Measurements from ENCODE around the gene MED12L.

Gene MED12L

GRCh38 chr3:151230646-151231045, 145.2 kb downstream of the MED12L start:
- TF ChIP-seq CTCF (IDR thresholded peaks at IDR 0.05): no peak

GRCh38 chr3:151232991-151233390, 147.5 kb downstream of the MED12L start:
- TF ChIP-seq CTCF (IDR thresholded peaks at IDR 0.05): no peak

GRCh38 chr3:151234825-151235224, 149.4 kb downstream of the MED12L start:
- no peak for TF ChIP-seq CTCF (IDR thresholded peaks at IDR 0.05)

GRCh38 chr3:151236316-151236715, 150.9 kb downstream of the MED12L start:
- TF ChIP-seq CTCF (IDR thresholded peaks at IDR 0.05): no peak

GRCh38 chr3:151236736-151237135, 151.3 kb downstream of the MED12L start:
- no peak for TF ChIP-seq CTCF (IDR thresholded peaks at IDR 0.05)

GRCh38 chr3:151248772-151249337, 163.4 kb downstream of the MED12L start:
- TF ChIP-seq CTCF (IDR thresholded peaks at IDR 0.05): no peak

- TF ChIP-seq CTCF (IDR thresholded peaks at IDR 0.05): no peak
Measured at GRCh38 chr3:151256749-151257148, 171.3 kb downstream of the MED12L start.

GRCh38 chr3:151259664-151260063, 174.2 kb downstream of the MED12L start:
- TF ChIP-seq CTCF (IDR thresholded peaks at IDR 0.05): no peak
